HG02973 (cell line): ENCODE measurements around the gene PLEK2.
"Not testable (repeated sequence)": the region's sequence is repeated elsewhere in the genome, so short reads cannot be mapped to it uniquely, and the experiment has no call there.

Source experiments
- ATAC-seq: cut with Tn5 transposase; IDR thresholded peaks from one replicate; pipeline ENCODE4 v1.9.1; 2021; ENCODE audit warnings: moderate library complexity; ENCODE audit not compliant: unreplicated experiment

The PLEK2 gene, protein sequence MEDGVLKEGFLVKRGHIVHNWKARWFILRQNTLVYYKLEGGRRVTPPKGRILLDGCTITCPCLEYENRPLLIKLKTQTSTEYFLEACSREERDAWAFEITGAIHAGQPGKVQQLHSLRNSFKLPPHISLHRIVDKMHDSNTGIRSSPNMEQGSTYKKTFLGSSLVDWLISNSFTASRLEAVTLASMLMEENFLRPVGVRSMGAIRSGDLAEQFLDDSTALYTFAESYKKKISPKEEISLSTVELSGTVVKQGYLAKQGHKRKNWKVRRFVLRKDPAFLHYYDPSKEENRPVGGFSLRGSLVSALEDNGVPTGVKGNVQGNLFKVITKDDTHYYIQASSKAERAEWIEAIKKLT

DNA sequence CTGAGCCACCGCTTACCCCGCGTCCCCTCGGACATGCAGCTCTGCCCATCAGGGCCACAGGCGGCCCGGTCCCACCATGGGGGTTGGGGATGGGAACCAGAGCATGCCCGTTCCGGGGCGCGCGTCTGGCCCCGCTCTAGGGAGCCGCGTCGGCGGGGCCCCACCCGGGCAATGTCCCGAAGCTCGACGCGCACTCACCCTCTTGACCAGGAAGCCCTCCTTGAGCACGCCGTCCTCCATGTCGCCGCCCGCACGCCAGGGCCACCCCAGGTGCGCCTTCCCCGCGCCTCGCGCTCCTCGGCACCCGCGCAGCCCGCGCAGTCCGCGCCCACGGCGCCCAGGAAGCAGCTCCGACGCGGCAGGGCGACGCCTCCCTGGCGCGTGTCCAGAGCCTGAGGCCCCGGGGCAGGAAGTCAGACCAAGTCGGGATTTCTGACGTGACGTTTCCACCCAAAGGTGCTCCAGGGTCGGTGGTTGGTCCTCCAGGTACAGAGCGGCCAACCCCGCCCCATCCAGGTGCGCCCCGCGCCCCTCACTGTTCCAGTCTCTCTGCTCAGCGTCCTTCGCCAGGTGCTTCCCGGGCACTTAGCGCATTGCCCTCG, at the start of gene PLEK2:
TSS of gene PLEK2 (minus strand) at position 346 of the 602 bp plus-strand sequence. CDS start at position 240, 106 bp downstream.
- ATAC-seq, result no peak

DNA sequence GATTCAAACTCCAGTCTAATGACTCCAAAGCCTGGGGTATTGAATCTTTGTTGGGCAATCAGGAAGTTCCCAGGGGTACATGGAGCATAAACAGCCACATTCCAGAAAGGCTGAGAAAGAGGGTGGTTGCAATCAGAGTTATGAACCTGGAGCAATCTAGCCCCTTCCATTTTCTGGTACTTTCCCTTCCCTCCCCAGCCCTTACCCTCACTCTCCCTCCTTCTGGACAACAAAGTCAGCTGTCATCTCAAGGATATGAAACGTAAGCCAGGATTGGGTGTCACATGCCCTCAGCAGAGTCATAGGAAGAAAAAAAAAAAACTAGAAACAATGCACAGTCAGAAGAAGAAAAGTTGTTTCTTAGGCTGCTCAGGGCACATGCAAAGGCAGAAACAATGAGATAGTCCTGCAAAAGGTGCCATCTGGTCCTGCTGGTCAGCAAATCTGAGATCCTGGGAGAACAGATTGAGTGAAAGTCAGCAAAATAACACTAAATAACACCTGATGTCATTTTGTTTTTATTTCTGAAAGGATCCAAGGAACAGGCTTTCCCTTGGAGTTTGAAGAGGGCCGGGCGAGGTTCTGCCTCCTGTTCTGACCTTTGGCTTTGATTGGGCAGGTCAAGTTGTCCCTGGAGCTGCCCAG, 49.5 kb upstream of the PLEK2 start:
- no peak for ATAC-seq

DNA sequence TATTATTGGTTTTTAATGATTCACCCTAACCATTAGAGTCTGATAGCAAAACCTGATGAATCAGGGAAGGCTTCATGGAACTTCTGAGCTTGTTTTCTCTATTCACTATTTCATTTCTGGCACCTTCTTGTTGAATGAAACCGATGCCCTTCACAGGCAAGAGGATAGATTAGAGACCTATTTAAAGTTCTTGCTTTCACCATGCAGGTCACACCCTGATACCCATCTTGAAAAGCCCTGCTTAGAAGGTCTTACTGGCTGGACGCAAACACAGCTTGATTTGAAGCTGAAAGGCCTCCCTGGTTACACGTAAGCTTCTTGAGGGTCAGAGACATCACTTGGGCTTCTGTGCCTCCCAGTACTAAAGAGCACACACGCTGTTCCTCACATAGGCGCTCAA, 47.4 kb upstream of the PLEK2 start:
- no peak for ATAC-seq

DNA sequence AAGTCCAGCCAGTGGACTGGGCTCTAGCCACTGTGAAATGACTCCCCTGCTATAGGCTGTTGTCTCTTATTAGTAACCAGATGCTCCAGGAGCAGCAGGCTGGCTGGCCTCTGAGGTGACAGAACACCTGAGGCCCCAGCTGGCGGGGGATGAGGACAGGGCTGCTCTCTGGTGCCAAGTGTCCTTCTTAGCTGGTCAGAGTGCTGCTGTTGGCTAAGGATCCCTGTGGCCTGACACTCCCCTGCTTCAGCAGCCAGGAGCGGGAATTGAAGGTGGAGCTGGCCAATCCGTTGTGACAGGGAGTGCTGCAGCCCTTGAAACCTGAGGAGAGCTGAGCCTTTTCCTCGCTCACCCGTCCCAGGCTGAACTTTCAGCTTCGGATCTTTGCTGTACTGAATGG, 45.8 kb upstream of the PLEK2 start:
- no peak for ATAC-seq

DNA sequence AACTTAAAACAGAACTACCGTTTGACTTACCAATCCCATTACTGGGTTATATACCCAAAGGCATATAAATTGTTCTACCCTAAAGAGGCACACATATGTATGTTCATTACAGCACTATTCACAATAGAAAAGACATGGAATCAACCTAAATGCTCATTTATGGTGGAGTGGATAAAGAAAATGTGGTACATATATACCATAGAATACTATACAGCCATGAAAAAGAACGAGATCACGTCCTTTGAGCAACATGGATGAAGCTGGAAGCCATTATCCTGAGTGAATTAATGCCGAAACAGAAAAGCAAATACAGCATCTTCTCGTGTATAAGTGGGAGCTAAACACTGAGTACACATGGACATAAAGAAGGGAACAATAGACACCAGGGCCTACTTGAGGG, 44.8 kb upstream of the PLEK2 start:
- no peak for ATAC-seq

DNA sequence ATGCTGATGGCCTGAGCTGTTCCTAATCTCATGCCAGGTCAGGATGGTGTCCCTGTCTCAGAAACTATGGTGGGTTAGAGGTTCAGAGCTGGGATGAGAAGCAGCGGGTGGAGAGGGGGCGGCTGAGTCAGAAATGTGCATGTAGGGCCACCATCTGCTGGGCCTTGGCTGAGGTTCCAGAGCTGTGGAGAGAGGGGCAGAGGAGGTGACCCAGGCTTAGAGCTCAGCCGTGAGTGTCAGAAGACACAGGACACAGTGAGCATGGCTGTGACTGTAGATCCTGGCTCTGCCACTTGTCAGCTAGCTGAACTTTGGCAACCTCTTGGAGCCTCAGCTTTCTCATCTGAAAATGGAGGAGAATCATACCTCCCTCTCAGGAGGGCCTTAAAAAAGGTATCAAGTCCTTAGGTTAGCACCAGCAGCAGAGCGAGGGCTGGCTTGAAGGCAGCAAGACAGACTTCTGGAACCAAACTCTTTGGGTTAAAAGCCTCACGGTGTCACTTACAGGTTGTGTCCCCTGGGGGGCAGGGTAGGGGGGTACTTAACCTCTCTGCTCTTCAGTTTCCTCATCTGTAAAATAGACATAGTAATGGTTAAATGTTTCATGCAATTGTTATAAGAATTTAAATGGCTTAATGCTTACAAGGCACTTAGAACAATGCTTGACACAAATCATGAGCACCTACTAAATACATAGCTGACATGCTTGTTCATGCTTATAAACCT, 41.8 kb upstream of the PLEK2 start:
- no peak for ATAC-seq

DNA sequence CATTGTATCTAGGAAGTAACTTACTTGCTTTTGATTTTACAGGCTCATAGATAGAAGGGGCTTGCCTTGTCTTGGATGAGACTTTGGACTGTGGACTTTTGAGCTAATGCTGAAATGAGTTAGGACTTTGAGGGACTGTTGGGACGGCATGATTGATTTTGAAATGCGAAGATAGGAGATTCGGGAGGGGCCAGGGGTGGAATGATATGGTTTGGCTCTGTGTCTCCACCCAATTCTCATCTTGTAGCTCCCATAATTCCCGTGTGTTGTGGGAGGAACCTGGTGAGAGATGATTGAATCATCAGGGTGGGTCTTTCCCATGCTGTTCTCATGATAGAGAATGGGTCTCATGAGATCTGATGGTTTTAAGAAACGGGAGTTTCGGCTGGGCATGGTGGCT, 39.7 kb upstream of the PLEK2 start:
- ATAC-seq, result not testable (repeated sequence)

DNA sequence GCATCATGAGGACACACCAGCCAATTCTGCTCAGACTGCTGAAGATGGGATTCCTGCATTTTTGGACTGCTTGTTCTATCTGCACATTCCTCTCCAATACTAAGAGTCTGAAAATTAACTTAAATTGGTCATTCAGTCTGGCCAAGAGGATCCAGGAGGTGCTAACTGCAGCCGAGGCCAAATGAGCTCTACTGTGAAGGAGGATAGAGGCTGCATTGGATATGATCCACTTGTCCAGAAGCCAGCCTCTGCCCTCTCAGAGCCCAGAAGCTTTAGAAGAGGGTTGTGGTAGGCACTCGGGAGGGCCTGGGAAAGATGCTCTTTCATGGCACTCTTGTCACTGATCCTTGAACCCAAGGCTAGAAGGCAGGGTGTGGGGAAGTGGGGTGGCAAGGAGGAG, 37.1 kb upstream of the PLEK2 start:
- no peak for ATAC-seq

DNA sequence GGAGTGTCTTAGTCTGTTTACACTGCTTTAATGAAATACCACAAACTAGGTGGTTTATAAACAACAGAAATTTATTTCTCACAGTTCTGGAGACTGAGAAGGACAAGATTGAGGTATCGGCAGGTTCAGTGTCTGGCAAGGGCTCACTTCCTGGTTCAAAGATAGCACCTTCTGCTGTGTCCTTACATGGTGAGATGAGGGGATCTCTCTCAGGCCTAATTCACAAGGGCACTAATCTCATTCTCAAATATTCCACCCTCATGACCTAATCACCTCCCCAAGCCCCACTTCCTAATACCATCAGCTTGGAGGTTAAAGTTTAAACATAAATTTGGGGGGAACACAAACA, 35.0 kb upstream of the PLEK2 start:
- no peak for ATAC-seq

DNA sequence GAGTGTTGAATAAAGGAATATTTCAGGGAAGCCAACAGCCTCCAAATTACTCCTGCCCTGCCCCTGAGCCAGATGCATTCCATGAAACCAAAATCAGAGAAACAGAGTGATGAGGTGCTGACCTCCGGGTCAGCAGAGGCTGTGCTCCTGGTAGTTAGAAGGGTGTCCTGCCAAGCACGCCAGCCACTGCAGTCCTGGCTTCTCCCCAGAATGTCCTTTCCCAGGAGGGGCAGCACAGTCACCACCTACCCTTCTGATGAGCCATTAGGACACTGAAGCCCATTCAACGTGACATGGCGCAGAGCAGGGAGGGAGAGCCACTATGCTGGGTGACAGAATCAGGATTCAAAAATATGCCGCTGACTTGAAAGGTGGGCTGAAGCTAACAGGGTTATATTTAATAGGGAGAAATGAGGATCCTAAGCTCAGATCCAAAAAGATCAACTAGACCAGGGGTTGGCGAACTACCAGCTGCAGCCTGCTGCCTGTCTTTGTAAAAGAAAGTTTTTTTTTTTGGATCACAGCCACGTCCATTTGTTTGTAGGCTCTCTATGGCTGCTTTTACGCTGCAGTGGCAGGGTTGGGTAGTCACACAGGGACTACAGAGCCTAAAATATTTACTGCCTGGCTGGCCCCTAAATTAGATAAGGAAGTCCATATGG, 34.5 kb upstream of the PLEK2 start:
- no peak for ATAC-seq

DNA sequence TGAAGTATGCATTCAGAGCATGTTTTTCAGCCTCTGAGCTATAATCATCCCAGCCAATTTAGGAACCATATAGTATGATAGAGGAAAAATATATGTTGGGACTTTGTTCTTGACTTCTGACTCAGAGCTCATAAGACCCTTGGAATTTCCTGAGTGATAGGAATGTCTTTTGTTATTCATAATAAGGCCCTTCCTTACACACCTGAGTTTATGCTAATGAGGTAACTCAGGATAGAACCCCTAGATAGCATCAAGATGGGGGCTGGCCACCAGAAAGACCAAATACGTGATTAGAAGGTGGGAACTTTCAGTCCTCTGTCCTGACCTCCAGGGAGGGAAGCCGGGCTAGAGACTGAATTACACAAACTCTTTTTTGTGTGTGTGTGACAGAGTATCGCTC, 32.4 kb upstream of the PLEK2 start:
- ATAC-seq, result no peak

DNA sequence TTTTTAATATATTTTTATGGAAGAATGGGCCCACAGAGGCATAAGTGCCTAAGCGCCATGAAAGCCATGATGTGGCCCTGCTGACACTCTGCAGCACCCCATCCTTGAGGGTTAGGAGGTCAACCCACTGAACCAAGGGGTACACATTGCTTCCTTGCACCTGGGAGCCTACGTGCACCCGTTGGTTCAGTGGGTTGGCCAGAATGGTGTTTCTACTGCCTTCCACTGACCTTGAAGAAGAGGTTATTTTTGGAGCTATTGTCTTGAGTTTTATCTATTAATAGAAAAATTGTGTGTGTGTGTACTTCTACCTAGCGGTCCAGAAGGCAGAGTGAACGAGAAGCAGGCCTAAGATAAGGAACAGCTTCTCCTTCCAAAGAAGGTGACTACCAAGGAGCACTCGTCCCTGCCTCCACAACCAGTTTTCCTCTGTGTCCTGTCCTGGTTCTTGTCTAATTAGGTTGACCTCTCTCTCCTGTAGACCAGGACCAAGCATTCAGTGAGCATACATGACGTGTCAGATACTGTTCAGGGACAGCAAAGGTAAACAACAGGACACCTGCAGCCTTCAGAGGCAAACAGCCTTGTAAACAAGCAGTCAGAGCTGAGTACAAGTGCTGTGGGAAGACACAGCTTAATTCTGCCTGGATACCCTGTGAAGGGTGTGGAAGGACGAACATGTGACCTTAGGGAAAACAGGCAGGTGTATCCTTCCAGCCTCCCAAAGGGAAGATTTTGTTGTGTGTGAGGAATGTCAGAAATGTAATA, 30.4 kb upstream of the PLEK2 start:
- ATAC-seq, result no peak

DNA sequence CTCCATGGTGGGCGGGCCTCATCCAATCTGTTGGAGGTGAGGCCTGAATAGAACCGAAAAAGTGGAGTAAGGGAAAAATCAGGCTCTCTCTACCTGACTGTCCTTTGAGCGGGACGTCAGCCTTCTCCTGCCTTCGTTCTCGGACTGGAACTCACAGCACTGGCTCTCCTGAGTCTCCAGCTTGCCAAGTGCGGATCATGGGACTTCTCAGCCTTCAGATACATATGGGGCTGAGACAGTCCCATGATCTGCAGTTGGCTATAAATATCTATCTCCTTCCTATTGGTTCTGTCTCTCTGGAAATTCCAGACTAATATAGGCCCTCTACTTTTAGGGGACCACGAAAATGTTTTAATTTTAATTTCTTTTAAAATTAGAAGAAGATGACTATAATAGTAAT, 29.7 kb upstream of the PLEK2 start:
- ATAC-seq, result no peak

DNA sequence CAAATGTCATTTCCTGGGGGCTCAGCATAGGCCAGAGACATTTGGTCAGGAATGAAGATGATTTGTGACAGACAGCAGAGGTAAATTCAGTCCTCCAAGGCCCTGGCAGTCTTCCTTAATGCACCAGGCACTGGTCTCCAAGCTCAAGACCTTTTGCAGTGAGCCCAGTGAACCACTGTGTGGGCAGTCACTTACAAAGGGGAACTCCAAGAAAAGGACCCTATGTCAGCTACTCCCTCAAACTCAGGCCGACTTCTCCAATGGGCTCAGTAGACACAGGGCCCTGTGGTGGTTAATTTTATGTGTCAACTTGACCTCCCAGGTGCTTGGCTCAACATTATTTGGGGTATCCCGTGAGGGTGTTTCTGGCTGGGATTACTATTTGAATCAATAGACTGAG, 29.3 kb upstream of the PLEK2 start:
- no peak for ATAC-seq

DNA sequence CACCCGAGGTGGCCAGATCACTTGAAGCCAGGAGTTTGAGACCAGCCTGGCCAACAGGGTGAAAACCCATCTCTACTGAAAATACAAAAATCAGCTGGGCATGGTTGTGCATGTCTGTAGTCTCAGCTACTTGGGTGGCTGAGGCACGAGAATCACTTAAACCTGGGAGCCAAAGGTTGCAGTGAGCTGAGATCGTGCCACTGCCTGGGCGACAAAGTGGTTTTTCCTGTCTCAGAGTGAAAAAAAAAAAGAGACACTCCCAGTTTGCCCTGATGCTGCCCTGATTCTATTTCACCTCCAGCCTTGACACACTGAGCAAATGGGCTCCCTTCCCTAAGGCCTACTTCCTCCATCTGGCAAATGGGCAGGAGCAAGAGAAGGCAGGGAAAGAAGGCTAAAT, 28.5 kb upstream of the PLEK2 start:
- no peak for ATAC-seq

DNA sequence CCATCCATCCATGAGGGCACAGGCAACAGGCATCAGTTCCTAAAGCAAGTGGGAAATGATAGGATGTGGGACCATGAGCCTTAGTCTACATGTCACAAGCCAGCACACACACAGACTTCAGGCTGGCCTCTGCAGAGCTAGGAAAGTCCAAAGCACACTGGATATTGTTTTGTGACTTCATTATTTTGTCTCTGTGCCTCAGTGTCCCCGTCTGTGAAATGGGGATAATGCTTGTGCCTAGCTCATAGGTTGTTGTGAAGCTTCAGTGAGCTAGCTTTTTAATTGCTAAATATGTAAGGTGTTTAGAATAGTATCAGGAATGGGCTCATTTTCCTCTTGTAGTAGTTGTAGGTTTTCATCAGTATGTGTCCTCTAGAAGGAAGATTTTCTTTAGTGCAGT, 27.0 kb upstream of the PLEK2 start:
- ATAC-seq, result no peak

DNA sequence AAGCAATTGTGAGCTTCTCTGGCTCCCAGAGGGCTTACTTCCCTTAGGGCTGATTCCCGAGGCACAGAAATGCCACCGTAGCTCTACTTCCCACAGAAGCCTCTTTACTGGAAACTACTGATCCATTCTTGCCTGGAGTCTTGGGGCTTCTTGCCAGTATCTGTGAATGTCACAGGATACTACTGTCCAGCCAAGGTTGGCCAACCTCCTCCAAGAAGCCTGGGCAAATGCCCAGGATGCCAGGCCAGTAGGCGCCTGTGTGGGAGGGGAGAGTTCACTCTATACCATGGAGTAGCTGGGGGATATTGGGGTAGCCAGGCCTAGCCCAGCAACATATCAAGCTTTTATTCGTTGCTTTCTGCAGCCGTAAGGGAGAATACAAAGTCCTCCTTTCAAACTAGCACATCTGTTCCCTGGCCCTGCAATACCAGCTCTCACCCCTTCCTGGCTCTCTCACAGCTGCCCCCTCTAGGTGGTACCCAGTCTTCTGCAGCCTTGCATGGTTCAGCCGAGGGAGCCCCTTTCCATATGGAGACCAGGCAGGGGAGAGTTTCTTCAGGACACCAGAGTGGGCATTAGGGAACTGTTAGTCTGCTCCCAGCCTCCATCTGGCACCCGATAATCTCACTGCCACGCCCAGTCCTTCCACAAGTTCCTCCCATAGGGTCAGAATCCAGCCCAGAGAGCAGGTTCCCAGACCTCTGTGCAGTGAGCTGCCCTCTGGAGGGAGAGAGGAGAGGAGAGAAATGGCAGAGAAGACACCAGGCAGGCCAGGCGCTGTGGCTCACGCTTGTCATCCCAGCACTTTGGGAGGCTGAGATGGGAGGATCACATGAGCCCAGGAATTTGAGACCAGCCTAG, 24.3 kb upstream of the PLEK2 start:
- ATAC-seq, result no peak

DNA sequence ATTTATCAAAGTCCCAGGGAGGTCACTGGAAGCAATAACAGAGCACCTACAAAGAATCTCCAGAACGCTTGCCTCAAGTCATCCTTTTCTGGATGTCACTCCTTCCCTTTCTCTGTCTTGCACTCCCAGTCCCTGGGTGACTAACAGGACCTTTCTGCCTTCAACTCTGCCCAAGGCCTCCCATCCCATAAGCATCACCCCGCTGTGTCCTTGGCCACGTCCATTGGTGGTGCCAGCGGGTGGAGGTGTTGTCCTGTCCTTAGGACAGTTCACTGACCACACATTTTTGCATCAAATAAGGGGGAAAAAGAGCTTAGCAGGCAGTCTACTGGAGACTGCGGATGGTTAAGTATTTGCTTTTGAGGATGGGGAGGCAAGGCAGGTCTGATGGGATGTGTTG, 23.6 kb upstream of the PLEK2 start:
- ATAC-seq, result no peak

DNA sequence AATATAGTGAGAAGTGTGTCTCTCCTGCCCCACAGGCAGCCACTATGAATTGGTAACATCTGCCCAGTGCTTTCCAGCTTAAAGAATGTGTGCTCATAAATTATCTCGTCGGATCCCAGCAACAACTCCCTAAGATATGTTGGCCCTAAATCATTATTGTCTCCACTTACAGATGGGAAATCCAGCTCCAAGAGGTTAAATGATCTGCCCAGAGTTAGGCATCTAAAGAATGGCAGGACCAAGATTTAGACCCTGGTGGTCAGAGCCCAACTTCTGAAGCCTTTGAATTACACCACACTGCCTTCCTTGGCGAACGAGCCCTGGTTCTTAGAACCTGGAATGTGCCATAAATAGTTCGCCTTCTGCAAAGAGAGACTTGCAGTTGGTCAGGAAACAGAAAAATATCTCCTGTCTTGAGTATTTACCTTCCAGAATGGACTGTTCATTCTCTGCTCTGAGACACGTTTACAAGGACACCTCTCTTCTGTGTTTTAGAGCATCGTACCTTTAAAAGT, 20.1 kb upstream of the PLEK2 start:
- ATAC-seq, result no peak
